ENCODE results near the gene AMPD3.

DNA sequence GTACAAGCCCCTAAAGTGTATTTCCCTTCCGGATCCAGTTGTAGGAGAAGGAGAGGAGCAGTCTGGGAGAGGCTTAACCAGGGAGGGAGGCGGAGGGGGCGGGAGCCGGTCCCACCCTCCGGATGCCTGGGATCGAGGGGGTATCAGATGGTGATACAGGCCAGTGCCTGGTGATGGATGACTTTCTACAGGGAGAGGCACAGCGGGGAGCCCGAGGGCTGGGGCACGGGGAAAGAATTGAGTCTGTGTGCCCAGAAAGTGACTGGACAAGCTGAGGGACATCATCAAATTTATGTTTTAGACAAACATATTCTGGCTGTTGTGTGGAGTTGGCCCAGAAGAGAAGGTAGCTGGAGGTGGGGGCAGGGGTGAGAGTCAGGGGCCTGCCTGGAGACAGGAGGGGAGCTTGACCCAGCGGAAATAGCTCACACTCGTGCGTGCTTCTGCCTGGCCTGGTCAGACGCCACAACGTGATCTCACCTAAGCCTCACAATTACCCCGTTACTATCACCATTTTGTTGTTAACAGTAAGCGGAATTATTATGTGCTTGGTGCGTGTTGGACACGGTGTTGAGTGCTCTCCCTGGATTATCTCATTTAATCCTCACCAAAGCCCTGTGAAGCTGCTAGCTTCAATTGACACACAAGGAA lies 42.4 kb downstream of the AMPD3 start:
- TF ChIP-seq CTCF (conservative IDR thresholded peaks at IDR 0.05) (no peak), ZFX (IDR thresholded peaks at IDR 0.05) (no peak)

Measured in C4-2B (cell line).